Rectal smooth muscle tissue (tissue), 1 donor: ENCODE data around the gene TIAL1.
"Not testable (repeated sequence)": the region's sequence is repeated elsewhere in the genome, so short reads cannot be mapped to it uniquely, and the experiment has no call there.

Experiments
- H3K27ac ChIP-seq: one replicate; pipeline ENCODE4 v1.7.0; 2013; ENCODE audit warnings: low read depth, low read length, inconsistent platforms
- H3K27me3 ChIP-seq: one replicate; pipeline ENCODE4 v1.7.0; 2013; ENCODE audit warnings: low read length; ENCODE audit not compliant: control insufficient read depth, insufficient read depth
- H3K36me3 ChIP-seq: one replicate; pipeline ENCODE4 v1.7.0; 2013; ENCODE audit warnings: low read length; ENCODE audit not compliant: control insufficient read depth, insufficient read depth
- H3K4me1 ChIP-seq: one replicate; pipeline ENCODE4 v1.7.0; 2013; ENCODE audit warnings: low read length; ENCODE audit not compliant: control insufficient read depth, insufficient read depth
- H3K4me3 ChIP-seq: one replicate; pipeline ENCODE4 v1.7.0; 2013; ENCODE audit warnings: low read length
- H3K9ac ChIP-seq: one replicate; pipeline ENCODE4 v1.7.0; 2013; ENCODE audit warnings: low read length

The TIAL1 gene

GRCh38 chr10:119630300-119630699, 33.5 kb upstream of the TIAL1 start:
- no peak overlapping the region for H3K4me3 ChIP-seq
- H3K27ac ChIP-seq: no peak overlapping the region
- H3K36me3 ChIP-seq: no peaks in the 10 kb centered on the region
- H3K9ac ChIP-seq: no peak overlapping the region
- no peaks in the 10 kb centered on the region for H3K27me3 ChIP-seq
- H3K4me1 ChIP-seq: no peaks in the 10 kb centered on the region

- Histone ChIP-seq H3K9ac (no peak overlapping the region), H3K27me3 (no peaks in the 10 kb centered on the region), H3K4me1 (no peaks in the 10 kb centered on the region), H3K27ac (no peak overlapping the region), H3K36me3 (no peaks in the 10 kb centered on the region), H3K4me3 (no peak overlapping the region)
Measured at GRCh38 chr10:119625570-119626280, 29.0 kb upstream of the TIAL1 start.

GRCh38 chr10:119621078-119621384, 24.3 kb upstream of the TIAL1 start:
- Histone ChIP-seq H3K9ac (no peak overlapping the region), H3K4me1 (no peaks in the 10 kb centered on the region), H3K36me3 (no peaks in the 10 kb centered on the region), H3K4me3 (no peak overlapping the region), H3K27ac (no peak overlapping the region), H3K27me3 (no peaks in the 10 kb centered on the region)

DNA sequence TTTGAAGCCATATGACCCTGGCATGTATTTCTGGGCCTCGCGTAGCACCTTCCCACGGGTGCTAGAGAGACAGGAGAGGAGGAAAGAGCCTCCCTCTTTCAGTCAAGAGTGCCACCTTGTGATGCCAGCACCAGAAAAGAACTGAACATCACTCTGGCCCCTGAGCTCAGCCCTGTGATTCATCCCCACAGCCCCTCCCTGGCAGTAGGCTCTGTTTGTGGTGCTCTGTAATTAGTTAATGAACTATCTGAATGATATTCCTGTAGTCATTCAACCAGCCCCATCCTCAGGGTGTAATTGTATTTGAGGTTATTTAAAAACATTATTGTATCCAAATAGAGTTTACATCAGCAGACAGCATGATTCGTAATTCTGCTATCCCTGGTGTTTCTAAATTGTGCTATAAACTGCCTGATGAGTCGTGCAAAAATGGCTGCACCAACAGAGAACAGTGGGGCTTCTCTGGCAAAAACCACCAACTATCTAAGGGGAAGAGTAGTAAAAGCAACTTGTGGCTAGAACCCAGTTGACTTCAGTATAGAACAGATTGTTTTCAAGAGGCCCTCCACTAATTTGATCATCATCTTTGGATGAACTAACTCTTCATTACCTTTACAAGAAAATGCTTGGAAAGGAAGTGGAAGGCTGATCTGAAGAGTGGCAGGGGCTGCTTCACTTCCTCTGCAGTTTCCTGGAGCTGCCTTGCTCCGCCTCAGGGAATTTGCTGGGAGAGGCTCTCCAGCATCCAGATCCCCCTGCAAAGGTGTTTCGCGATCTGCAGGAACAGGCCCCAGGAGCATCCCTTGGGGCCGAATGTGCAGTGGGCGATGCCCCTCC, 23.7 kb upstream of the TIAL1 start:
- Histone ChIP-seq H3K9ac (no peak overlapping the region), H3K27ac (no peak overlapping the region), H3K27me3 (no peaks in the 10 kb centered on the region), H3K4me3 (no peak overlapping the region), H3K4me1 (no peaks in the 10 kb centered on the region), H3K36me3 (no peaks in the 10 kb centered on the region)

GRCh38 chr10:119619811-119620210, 23.0 kb upstream of the TIAL1 start:
- not testable (repeated sequence) for H3K27ac ChIP-seq, H3K27me3 ChIP-seq, H3K36me3 ChIP-seq, H3K4me3 ChIP-seq, H3K9ac ChIP-seq, H3K4me1 ChIP-seq

DNA sequence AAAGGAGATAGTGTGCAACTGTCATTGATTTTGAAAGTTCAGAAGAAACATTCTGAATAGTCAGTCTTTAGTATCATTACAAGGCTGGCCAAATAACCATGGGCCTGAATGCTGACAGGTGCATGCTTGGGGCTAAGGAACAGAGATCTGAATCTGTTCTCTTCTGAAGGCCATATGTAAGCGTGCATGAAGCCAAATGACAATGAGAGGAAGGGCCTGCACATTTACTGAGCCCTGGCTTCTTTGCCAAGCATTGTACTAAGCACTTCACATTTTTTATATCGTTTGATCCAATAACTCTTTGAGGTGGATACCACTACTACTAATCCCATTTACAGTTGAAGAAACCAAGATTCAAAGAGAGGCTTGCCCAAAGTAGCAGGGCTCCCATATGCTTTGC, 22.5 kb upstream of the TIAL1 start:
- no peaks in the 10 kb centered on the region for H3K4me1 ChIP-seq
- H3K27me3 ChIP-seq: no peaks in the 10 kb centered on the region
- H3K36me3 ChIP-seq: no peaks in the 10 kb centered on the region
- no peak overlapping the region for H3K9ac ChIP-seq
- no peak overlapping the region for H3K4me3 ChIP-seq
- H3K27ac ChIP-seq: no peak overlapping the region

DNA sequence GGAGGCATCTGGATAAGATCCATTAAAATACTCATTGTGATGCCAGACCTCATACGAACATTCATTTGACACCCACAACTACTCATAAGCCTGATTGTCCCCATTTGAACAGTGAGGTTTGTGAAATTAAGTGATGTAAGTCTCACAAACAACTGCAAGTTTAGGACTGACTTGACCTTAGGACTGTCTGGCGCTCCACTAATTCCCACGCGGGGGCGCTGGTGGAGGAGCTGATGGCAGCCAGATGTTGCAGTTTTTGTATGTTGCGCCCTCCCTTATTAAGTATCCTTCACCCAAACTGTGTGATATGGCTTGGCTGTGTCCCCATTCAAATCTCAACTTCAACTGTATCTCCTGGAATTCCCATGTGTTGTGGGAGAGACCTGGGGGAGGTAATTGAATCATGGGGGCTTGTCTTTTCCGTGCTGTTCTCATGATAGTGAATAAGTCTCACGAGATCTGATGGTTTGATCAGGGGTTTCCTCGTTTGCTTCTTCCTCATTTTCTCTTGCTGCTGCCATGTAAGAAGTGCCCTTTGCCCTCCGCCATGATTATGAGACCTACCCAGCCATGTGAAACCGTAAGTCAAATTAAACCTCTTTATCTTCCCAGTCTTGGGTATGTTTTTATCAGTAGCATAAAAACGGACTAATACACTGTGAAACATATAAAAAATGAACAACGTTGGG, 20.3 kb upstream of the TIAL1 start:
- H3K4me1 ChIP-seq: no peaks in the 10 kb centered on the region
- H3K36me3 ChIP-seq: no peaks in the 10 kb centered on the region
- no peak overlapping the region for H3K27ac ChIP-seq
- no peak overlapping the region for H3K4me3 ChIP-seq
- H3K9ac ChIP-seq: no peak overlapping the region
- no peaks in the 10 kb centered on the region for H3K27me3 ChIP-seq

- H3K27ac ChIP-seq: no peak overlapping the region
- no peak overlapping the region for H3K9ac ChIP-seq
- no peaks in the 10 kb centered on the region for H3K27me3 ChIP-seq
- no peak overlapping the region for H3K4me3 ChIP-seq
- H3K36me3 ChIP-seq: no peaks in the 10 kb centered on the region
- H3K4me1 ChIP-seq: no peaks in the 10 kb centered on the region
Measured at GRCh38 chr10:119614686-119615085, 17.9 kb upstream of the TIAL1 start.

- no peaks in the 10 kb centered on the region for H3K4me1 ChIP-seq
- H3K4me3 ChIP-seq: no peak overlapping the region
- no peaks in the 10 kb centered on the region for H3K27me3 ChIP-seq
- no peaks in the 10 kb centered on the region for H3K36me3 ChIP-seq
- no peak overlapping the region for H3K9ac ChIP-seq
- no peak overlapping the region for H3K27ac ChIP-seq
Measured at GRCh38 chr10:119613741-119614140, 17.0 kb upstream of the TIAL1 start.

GRCh38 chr10:119611433-119611832, 14.7 kb upstream of the TIAL1 start:
- Histone ChIP-seq H3K27ac (no peak overlapping the region), H3K27me3 (no peaks in the 10 kb centered on the region), H3K36me3 (no peaks in the 10 kb centered on the region), H3K4me1 (no peaks in the 10 kb centered on the region), H3K9ac (no peak overlapping the region), H3K4me3 (no peak overlapping the region)

- Histone ChIP-seq H3K4me3 (no peak overlapping the region), H3K27ac (no peak overlapping the region), H3K9ac (no peak overlapping the region), H3K27me3 (no peaks in the 10 kb centered on the region), H3K36me3 (no peaks in the 10 kb centered on the region), H3K4me1 (no peaks in the 10 kb centered on the region)
Measured at GRCh38 chr10:119609516-119609915, 12.8 kb upstream of the TIAL1 start.

GRCh38 chr10:119608316-119609155, 11.8 kb upstream of the TIAL1 start:
- Histone ChIP-seq H3K27ac (no peak overlapping the region), H3K4me1 (no peaks in the 10 kb centered on the region), H3K36me3 (no peaks in the 10 kb centered on the region), H3K4me3 (peak overlapping the region; percentile 37), H3K27me3 (no peaks in the 10 kb centered on the region), H3K9ac (no peak overlapping the region)
